Stimulated activated CD8-positive, alpha-beta memory T cell treated with anti-CD3 and anti-CD28 coated beads, Interleukin-2, amount 100 ng/mL, for 1 hour (primary cell): Measurements from ENCODE around the gene SRPK1.
"Not testable (repeated sequence)": the region's sequence is repeated elsewhere in the genome, so short reads cannot be mapped to it uniquely, and the experiment has no call there.

ENCODE experiments used
- DNase-seq, 2 donors: peaks; one replicate each; pipeline ENCODE4 v3.0.0-alpha.2; 2020; ENCODE audit warnings: low read depth in 2 of 2

Gene SRPK1

GRCh38 chr6:35920793-35921732 is at the start of gene SRPK1:
TSS of gene SRPK1 (minus strand) at chr6:35921098. CDS start at chr6:35921056, 42 bp downstream.
- peak; percentile 71 to 76 for DNase-seq

- DNase-seq: no peak
Observed at GRCh38 chr6:35970181-35970580, 49.3 kb upstream of the SRPK1 start.

- DNase-seq: no peak
Observed at GRCh38 chr6:35969646-35970045, 48.7 kb upstream of the SRPK1 start.

GRCh38 chr6:35968821-35969220 is 47.9 kb upstream of the SRPK1 start:
- no peak for DNase-seq

- no peak for DNase-seq
Observed at GRCh38 chr6:35967076-35967774, 46.3 kb upstream of the SRPK1 start.

GRCh38 chr6:35962779-35963560 is 42.1 kb upstream of the SRPK1 start:
- no peak for DNase-seq

- DNase-seq: no peak
Observed at GRCh38 chr6:35960187-35960586, 39.3 kb upstream of the SRPK1 start.

GRCh38 chr6:35955970-35956369 is 35.1 kb upstream of the SRPK1 start:
- DNase-seq: no peak

GRCh38 chr6:35955521-35955920 is 34.6 kb upstream of the SRPK1 start:
- DNase-seq: no peak

GRCh38 chr6:35955071-35955470 is 34.2 kb upstream of the SRPK1 start:
- DNase-seq: no peak

GRCh38 chr6:35954333-35954732 is 33.4 kb upstream of the SRPK1 start:
- no peak for DNase-seq

- DNase-seq: no peak
Observed at GRCh38 chr6:35948725-35949124, 27.8 kb upstream of the SRPK1 start.

GRCh38 chr6:35945650-35946025 is 24.7 kb upstream of the SRPK1 start:
- no peak for DNase-seq

GRCh38 chr6:35943390-35943789 is 22.5 kb upstream of the SRPK1 start:
- no peak for DNase-seq

- no peak for DNase-seq
Observed at GRCh38 chr6:35942355-35942754, 21.5 kb upstream of the SRPK1 start.

GRCh38 chr6:35941170-35941569 is 20.3 kb upstream of the SRPK1 start:
- DNase-seq: not testable (repeated sequence)

- DNase-seq: not testable (repeated sequence)
Observed at GRCh38 chr6:35940014-35940413, 19.1 kb upstream of the SRPK1 start.

- not testable (repeated sequence) for DNase-seq
Observed at GRCh38 chr6:35939259-35939658, 18.4 kb upstream of the SRPK1 start.

GRCh38 chr6:35936681-35937359 is 15.9 kb upstream of the SRPK1 start:
- no peak for DNase-seq

GRCh38 chr6:35935469-35935868 is 14.6 kb upstream of the SRPK1 start:
- no peak for DNase-seq

GRCh38 chr6:35933844-35934243 is 12.9 kb upstream of the SRPK1 start:
- DNase-seq: no peak

GRCh38 chr6:35931873-35932272 is 11.0 kb upstream of the SRPK1 start:
- DNase-seq: not testable (repeated sequence)
